Measurements from ENCODE around the gene MACROD2.

- TF ChIP-seq CTCF (IDR thresholded peaks at IDR 0.05) (no peak), POLR2A (IDR thresholded peaks at IDR 0.05) (no peak)
Measured at GRCh38 chr20:15512916-15513315, 1517.6 kb downstream of the MACROD2 start.
